Stimulated activated CD4-positive, alpha-beta T cell treated with anti-CD3 and anti-CD28 coated beads, Interleukin-4, amount 100 ng/mL, for 48 hours (primary cell): ENCODE measurements around the gene EML4.

ENCODE experiments used
- DNase-seq, 2 donors: peaks; one replicate each; pipeline ENCODE4 v3.0.0-alpha.2; 2020; ENCODE audit warnings: low read depth in 2 of 2

The EML4 gene

GRCh38 chr2:42223067-42223854 is 54.1 kb downstream of the EML4 start:
- no peak for DNase-seq

GRCh38 chr2:42223855-42224268 is 54.7 kb downstream of the EML4 start:
- DNase-seq, result no peak

GRCh38 chr2:42224422-42225067 is 55.4 kb downstream of the EML4 start:
- DNase-seq, result no peak

GRCh38 chr2:42225573-42225972 is 56.4 kb downstream of the EML4 start:
- no peak for DNase-seq

DNA sequence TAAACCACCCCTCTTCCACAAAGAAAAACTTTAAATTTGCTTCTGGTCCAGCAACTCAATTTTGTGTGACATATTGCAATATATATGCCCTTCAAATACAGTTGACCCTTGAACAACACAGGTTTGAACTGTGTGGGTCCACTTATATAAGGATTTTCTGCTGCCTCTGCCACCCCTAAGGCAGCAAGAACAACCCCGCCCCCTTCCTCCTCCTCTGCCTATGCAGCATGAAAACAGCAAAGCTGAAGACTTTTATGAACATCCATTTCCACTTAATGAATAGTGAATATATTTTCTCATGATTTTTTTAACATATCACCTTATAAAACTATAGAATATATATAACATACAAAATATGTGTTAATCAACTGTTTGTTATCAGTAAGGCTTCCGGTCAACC is 58.3 kb downstream of the EML4 start:
- no peak for DNase-seq

GRCh38 chr2:42228101-42228500 is 58.9 kb downstream of the EML4 start:
- no peak for DNase-seq

GRCh38 chr2:42229949-42230348 is 60.8 kb downstream of the EML4 start:
- DNase-seq, result no peak

- DNase-seq, result no peak
Observed at GRCh38 chr2:42230891-42231290, 61.7 kb downstream of the EML4 start.

- DNase-seq, result no peak
Observed at GRCh38 chr2:42232024-42232423, 62.9 kb downstream of the EML4 start.

- no peak for DNase-seq
Observed at GRCh38 chr2:42233976-42234441, 64.9 kb downstream of the EML4 start.

GRCh38 chr2:42236911-42237310 is 67.8 kb downstream of the EML4 start:
- no peak for DNase-seq

GRCh38 chr2:42238644-42239288 is 69.6 kb downstream of the EML4 start:
- DNase-seq, result peak; percentile 6 to 14

- DNase-seq, result no peak
Observed at GRCh38 chr2:42239289-42239661, 70.1 kb downstream of the EML4 start.

- DNase-seq, result no peak
Observed at GRCh38 chr2:42239811-42240210, 70.7 kb downstream of the EML4 start.

- no peak for DNase-seq
Observed at GRCh38 chr2:42241517-42241916, 72.4 kb downstream of the EML4 start.

GRCh38 chr2:42243297-42243696 is 74.1 kb downstream of the EML4 start:
- no peak for DNase-seq

DNA sequence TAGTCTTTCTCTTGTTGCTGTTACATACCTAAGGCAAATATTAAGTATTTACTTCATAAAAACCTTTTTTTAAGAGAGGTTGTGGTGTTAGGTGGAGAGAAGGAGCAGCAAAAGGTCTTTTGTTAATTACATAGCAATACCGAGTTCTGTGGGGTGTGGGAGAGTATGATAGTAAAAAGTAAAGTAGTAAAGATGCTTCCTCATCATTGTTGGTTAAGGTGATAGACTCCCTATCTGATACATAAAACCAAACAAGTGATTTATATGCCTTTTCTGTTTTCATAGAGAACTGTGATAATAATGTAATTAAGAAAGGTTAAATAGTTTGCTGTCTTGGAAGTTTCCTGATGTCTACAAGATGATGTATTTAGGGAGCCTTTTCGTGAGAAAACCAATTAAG is 75.4 kb downstream of the EML4 start:
- no peak for DNase-seq

- DNase-seq, result no peak
Observed at GRCh38 chr2:42245396-42245795, 76.2 kb downstream of the EML4 start.

GRCh38 chr2:42246562-42246961 is 77.4 kb downstream of the EML4 start:
- no peak for DNase-seq

DNA sequence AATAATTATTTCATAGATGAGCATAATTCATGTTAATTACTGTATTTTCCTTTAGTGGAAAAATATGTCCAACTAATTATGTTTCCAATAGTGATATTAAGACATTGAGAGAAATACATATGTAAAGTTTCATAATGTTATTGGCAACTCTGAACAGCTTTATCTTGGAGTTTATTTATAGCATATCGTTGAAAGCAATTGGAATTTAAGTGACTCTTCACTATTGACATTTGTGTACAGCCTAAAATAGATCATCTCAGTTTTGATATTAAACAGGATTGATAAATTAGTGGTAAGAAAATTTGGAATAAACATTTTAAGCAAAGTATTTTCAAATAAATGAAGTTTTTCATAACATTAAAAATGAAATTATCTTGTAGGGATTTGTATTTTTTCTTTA is 79.7 kb downstream of the EML4 start:
- no peak for DNase-seq

GRCh38 chr2:42249284-42249683 is 80.1 kb downstream of the EML4 start:
- no peak for DNase-seq

- no peak for DNase-seq
Observed at GRCh38 chr2:42249887-42250286, 80.7 kb downstream of the EML4 start.

DNA sequence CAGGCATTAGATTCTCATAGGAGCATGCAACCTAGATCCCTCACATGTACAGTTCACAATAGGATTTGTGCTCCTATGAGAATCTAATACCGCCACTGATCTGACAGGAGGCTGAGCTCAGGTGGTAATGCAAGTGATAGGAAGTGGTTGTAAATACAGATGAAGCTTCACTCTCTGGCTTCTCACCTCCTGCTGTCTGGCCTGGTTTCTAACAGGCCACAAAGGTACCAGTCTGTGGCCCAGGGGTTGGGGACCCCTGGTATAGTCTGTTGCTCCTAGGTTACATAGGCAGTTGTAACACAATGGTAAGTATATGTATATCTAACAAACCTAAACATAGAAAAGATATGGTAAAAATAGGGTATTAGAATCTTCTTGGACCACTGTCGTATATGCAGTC is 81.8 kb downstream of the EML4 start:
- DNase-seq, result no peak
